ENCODE results near the gene PDE6G. TPM values are rescaled to one million over a fixed set of nuclear protein-coding genes. Genes with fewer than 3 reads are reported as not detected.

The PDE6G gene
- total and polyA plus RNA-seq, 2 of the 13 experiments (the other 11 are each of a cell fraction or from before 2014, with no cell fraction given) = 1.4 to 6.7 TPM

DNA sequence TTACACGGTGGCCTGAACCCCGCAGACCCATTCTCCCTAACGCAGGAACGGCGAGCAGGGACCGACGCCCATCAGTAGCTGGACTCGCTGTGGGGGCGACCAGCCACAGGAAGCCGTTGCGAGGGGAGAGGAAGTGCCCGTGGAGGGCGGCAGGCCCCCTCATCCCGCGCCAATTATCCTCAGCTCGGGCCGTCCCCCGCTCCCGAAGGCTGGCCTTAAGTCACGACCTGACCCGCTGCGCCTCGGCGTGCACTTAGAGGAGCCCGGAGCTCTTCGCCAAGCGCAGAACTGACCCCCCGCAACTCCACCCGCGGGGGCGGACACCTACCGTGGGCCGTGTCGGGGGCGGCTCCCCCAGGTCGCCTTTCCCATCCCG, 26.9 kb upstream of the PDE6G start (continued):
- TF ChIP-seq, protein P1, sequence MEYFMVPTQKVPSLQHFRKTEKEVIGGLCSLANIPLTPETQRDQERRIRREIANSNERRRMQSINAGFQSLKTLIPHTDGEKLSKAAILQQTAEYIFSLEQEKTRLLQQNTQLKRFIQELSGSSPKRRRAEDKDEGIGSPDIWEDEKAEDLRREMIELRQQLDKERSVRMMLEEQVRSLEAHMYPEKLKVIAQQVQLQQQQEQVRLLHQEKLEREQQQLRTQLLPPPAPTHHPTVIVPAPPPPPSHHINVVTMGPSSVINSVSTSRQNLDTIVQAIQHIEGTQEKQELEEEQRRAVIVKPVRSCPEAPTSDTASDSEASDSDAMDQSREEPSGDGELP (IDR thresholded peaks at IDR 0.05; ENCODE audit: borderline replicate concordance, low read depth) = no peak
- TF ChIP-seq NFYC (CRISPR knock-in tag; IDR thresholded peaks at IDR 0.05) (no peak), KLF9 (CRISPR knock-in tag; IDR thresholded peaks at IDR 0.05; ENCODE audit: low read depth) (no peak), ZNF256 (CRISPR knock-in tag; conservative IDR thresholded peaks at IDR 0.05) (no peak), HOXA9 (CRISPR knock-in tag; IDR thresholded peaks at IDR 0.05; ENCODE audit: borderline replicate concordance) (0 out of 2 replicates have a peak, but pooled peaks have one; percentile 3), U2AF1 (optimal IDR thresholded peaks at IDR 0.05; ENCODE audit: low read depth, low read length) (no peak), PHF21A (CRISPR knock-in tag; IDR thresholded peaks at IDR 0.05) (no peak), MXD4 (CRISPR knock-in tag; IDR thresholded peaks at IDR 0.05) (no peak), ZNF484 (CRISPR knock-in tag; IDR thresholded peaks at IDR 0.05; ENCODE audit: borderline replicate concordance, low read depth) (no peak), ZNF124 (CRISPR knock-in tag; IDR thresholded peaks at IDR 0.05) (no peak), MED13 (CRISPR knock-in tag; IDR thresholded peaks at IDR 0.05) (no peak; the same call in 1 of the 2 replicates), ZMYM4 (CRISPR knock-in tag; IDR thresholded peaks at IDR 0.05) (no peak), ZNF430 (CRISPR knock-in tag; IDR thresholded peaks at IDR 0.05) (no peak), U2AF2 (IDR thresholded peaks at IDR 0.05; ENCODE audit: low read depth, low read length) (no peak), SP1 (IDR thresholded peaks at IDR 0.05) (no peak), SP1 (CRISPR knock-in tag; IDR thresholded peaks at IDR 0.05) (no peak), JUND (CRISPR knock-in tag; IDR thresholded peaks at IDR 0.05) (no peak), MEIS2 (CRISPR knock-in tag; IDR thresholded peaks at IDR 0.05) (no peak), ATF1 (CRISPR knock-in tag; IDR thresholded peaks at IDR 0.05) (no peak), ZNF225 (CRISPR knock-in tag; IDR thresholded peaks at IDR 0.05) (peak; percentile 49; the same call in 1 of the 2 replicates), ZNF674 (CRISPR knock-in tag; IDR thresholded peaks at IDR 0.05; ENCODE audit: low read depth) (no peak), SMC3 (IDR thresholded peaks at IDR 0.05; ENCODE audit: low read length) (no peak)
- TF ChIP-seq, protein P2, sequence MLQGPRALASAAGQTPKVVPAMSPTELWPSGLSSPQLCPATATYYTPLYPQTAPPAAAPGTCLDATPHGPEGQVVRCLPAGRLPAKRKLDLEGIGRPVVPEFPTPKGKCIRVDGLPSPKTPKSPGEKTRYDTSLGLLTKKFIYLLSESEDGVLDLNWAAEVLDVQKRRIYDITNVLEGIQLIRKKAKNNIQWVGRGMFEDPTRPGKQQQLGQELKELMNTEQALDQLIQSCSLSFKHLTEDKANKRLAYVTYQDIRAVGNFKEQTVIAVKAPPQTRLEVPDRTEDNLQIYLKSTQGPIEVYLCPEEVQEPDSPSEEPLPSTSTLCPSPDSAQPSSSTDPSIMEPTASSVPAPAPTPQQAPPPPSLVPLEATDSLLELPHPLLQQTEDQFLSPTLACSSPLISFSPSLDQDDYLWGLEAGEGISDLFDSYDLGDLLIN (CRISPR knock-in tag; IDR thresholded peaks at IDR 0.05; ENCODE audit: borderline replicate concordance) = no peak
- TF ChIP-seq, protein P3, sequence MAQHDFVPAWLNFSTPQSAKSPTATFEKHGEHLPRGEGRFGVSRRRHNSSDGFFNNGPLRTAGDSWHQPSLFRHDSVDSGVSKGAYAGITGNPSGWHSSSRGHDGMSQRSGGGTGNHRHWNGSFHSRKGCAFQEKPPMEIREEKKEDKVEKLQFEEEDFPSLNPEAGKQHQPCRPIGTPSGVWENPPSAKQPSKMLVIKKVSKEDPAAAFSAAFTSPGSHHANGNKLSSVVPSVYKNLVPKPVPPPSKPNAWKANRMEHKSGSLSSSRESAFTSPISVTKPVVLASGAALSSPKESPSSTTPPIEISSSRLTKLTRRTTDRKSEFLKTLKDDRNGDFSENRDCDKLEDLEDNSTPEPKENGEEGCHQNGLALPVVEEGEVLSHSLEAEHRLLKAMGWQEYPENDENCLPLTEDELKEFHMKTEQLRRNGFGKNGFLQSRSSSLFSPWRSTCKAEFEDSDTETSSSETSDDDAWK (CRISPR knock-in tag; IDR thresholded peaks at IDR 0.05) = no peak
- TF ChIP-seq, protein P4, sequence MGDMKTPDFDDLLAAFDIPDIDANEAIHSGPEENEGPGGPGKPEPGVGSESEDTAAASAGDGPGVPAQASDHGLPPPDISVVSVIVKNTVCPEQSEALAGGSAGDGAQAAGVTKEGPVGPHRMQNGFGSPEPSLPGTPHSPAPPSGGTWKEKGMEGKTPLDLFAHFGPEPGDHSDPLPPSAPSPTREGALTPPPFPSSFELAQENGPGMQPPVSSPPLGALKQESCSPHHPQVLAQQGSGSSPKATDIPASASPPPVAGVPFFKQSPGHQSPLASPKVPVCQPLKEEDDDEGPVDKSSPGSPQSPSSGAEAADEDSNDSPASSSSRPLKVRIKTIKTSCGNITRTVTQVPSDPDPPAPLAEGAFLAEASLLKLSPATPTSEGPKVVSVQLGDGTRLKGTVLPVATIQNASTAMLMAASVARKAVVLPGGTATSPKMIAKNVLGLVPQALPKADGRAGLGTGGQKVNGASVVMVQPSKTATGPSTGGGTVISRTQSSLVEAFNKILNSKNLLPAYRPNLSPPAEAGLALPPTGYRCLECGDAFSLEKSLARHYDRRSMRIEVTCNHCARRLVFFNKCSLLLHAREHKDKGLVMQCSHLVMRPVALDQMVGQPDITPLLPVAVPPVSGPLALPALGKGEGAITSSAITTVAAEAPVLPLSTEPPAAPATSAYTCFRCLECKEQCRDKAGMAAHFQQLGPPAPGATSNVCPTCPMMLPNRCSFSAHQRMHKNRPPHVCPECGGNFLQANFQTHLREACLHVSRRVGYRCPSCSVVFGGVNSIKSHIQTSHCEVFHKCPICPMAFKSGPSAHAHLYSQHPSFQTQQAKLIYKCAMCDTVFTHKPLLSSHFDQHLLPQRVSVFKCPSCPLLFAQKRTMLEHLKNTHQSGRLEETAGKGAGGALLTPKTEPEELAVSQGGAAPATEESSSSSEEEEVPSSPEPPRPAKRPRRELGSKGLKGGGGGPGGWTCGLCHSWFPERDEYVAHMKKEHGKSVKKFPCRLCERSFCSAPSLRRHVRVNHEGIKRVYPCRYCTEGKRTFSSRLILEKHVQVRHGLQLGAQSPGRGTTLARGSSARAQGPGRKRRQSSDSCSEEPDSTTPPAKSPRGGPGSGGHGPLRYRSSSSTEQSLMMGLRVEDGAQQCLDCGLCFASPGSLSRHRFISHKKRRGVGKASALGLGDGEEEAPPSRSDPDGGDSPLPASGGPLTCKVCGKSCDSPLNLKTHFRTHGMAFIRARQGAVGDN (CRISPR knock-in tag; IDR thresholded peaks at IDR 0.05) = no peak
